DLD1 (cell line): ENCODE results near the gene PRAMEF20.

Source experiments
- in situ Hi-C: cut with HindIII; loops from 2 replicates; pipeline ENCODE4 v1.10.0; 2017; ENCODE audit warnings: low sequenced_read_pairs

Gene PRAMEF20

DNA sequence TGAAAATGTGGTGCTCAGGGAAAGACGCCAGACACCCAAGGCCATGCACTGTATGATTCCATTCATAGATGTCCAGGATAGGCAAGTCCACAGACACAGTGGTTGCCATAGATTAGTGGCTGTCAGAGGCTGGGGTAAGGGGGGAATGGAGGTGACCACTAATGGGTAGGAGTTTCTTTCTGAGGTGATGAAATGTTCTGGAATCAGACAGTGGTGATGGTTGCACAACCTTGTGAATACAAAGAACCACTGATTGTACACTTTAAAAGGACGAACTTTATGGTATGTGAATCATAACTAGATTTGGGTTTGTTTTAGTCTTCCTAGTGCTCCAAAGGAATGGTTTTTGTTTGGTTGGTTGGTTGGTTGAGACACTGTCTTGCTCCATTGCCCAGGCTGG lies 51.7 kb downstream of the PRAMEF20 start:
- in situ Hi-C loops = no loop called here

DNA sequence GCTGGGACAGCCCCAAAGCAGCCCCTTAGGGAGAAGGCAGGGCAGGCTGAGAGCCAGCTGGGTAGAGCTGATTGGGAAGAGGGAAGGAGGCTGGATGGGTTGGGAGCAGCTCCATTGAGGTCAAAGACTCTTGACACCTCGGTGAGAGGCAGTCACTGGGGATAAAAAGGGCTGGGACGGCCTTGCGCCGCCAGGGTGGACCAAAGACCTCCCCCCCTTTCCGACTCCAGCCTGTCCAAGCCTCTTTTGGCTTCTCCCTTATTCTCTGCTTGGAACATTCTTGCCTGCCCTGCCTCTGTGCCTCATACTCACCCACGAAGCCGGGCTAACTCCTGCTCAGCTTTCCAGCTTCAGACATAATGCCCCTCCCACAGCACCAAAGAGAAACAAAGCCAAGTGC lies 52.4 kb downstream of the PRAMEF20 start:
- in situ Hi-C loops = no loop called here

DNA sequence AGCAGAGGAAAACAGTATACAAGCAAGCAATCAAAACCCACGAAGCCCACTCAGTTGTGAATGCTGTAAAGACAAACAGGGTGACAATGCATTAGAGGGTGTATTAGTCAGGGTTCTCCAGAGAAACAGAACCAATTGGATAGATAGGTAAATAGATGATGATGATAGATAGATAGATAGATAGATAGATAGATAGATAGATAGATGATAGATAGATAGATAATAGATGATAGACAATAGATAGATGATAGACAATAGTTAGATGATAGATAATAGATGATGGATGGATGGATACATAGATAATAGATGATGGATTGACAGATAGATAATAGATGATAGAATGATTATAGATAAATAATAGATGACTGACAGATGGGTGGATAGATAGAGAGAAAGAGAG lies 55.3 kb downstream of the PRAMEF20 start:
- in situ Hi-C loops = no loop called here

DNA sequence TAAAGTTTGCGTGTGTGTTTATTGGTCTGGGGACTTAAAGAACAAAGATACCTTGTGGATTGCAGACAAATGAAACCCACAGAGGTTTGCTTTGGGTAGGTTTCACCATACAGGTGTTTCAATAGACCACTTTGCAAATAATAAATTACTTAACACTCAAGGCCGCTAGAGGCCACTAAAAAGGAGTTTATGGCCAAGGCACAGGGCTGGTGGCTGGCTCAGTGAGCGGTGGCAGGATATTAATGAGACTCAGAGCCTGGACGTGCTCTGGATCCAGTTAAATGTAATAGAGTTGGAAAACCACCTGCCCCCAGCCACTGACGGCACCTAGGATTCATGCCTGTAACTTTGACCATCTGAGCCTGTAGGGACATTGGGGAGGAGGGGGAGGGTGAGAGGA lies 59.1 kb downstream of the PRAMEF20 start:
- in situ Hi-C loops = no loop called here
